Measurements from ENCODE around the gene AGPS. TPM values are rescaled to one million over a fixed set of nuclear protein-coding genes. Genes with fewer than 3 reads are reported as not detected.

Gene AGPS
- total and polyA plus RNA-seq, 9 of the 15 experiments (the other 6 are each of a cell fraction or from before 2014, with no cell fraction given), result 15.5 to 211 (median 63.1) TPM

DNA sequence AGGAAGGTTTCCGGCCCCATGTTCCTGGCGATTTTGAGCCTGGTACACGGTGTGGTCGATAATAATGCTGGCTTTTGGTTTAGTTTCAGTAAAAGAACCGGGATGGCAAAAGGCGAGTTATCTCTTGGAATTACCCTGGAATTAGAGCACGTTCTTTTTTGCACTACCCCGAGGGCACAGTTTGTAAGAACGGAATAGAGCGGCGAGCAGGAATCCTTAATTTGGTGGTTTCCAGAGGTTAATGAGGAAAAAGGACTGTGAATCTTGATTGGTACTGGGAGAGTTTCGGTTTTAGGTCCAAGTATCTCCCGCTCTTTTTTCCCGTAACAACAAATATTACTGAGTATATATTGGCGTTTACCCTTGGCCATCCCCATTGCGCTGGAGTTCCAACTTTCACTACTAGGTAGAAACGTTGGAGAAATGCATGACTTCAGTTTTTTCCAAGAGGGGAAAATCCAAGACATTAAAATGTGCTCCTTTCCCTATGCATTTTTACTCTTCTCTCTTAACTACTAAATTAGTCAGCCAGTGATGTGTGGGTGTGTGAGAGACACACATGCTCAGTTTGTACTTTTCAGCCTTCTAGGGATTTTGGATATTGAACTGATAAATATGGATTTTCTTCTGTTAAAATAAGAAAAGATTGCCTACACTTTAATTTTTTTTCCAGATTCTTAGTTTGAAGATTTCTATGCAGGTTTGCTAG, 160.8 kb downstream of the AGPS start (continued):
- TF ChIP-seq, protein P1, sequence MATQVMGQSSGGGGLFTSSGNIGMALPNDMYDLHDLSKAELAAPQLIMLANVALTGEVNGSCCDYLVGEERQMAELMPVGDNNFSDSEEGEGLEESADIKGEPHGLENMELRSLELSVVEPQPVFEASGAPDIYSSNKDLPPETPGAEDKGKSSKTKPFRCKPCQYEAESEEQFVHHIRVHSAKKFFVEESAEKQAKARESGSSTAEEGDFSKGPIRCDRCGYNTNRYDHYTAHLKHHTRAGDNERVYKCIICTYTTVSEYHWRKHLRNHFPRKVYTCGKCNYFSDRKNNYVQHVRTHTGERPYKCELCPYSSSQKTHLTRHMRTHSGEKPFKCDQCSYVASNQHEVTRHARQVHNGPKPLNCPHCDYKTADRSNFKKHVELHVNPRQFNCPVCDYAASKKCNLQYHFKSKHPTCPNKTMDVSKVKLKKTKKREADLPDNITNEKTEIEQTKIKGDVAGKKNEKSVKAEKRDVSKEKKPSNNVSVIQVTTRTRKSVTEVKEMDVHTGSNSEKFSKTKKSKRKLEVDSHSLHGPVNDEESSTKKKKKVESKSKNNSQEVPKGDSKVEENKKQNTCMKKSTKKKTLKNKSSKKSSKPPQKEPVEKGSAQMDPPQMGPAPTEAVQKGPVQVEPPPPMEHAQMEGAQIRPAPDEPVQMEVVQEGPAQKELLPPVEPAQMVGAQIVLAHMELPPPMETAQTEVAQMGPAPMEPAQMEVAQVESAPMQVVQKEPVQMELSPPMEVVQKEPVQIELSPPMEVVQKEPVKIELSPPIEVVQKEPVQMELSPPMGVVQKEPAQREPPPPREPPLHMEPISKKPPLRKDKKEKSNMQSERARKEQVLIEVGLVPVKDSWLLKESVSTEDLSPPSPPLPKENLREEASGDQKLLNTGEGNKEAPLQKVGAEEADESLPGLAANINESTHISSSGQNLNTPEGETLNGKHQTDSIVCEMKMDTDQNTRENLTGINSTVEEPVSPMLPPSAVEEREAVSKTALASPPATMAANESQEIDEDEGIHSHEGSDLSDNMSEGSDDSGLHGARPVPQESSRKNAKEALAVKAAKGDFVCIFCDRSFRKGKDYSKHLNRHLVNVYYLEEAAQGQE (IDR thresholded peaks at IDR 0.05; ENCODE audit: borderline replicate concordance), result no peak
- TF ChIP-seq, protein P1 (CRISPR knock-in tag; IDR thresholded peaks at IDR 0.05; ENCODE audit: low read depth), result no peak
- TF ChIP-seq, protein P2, sequence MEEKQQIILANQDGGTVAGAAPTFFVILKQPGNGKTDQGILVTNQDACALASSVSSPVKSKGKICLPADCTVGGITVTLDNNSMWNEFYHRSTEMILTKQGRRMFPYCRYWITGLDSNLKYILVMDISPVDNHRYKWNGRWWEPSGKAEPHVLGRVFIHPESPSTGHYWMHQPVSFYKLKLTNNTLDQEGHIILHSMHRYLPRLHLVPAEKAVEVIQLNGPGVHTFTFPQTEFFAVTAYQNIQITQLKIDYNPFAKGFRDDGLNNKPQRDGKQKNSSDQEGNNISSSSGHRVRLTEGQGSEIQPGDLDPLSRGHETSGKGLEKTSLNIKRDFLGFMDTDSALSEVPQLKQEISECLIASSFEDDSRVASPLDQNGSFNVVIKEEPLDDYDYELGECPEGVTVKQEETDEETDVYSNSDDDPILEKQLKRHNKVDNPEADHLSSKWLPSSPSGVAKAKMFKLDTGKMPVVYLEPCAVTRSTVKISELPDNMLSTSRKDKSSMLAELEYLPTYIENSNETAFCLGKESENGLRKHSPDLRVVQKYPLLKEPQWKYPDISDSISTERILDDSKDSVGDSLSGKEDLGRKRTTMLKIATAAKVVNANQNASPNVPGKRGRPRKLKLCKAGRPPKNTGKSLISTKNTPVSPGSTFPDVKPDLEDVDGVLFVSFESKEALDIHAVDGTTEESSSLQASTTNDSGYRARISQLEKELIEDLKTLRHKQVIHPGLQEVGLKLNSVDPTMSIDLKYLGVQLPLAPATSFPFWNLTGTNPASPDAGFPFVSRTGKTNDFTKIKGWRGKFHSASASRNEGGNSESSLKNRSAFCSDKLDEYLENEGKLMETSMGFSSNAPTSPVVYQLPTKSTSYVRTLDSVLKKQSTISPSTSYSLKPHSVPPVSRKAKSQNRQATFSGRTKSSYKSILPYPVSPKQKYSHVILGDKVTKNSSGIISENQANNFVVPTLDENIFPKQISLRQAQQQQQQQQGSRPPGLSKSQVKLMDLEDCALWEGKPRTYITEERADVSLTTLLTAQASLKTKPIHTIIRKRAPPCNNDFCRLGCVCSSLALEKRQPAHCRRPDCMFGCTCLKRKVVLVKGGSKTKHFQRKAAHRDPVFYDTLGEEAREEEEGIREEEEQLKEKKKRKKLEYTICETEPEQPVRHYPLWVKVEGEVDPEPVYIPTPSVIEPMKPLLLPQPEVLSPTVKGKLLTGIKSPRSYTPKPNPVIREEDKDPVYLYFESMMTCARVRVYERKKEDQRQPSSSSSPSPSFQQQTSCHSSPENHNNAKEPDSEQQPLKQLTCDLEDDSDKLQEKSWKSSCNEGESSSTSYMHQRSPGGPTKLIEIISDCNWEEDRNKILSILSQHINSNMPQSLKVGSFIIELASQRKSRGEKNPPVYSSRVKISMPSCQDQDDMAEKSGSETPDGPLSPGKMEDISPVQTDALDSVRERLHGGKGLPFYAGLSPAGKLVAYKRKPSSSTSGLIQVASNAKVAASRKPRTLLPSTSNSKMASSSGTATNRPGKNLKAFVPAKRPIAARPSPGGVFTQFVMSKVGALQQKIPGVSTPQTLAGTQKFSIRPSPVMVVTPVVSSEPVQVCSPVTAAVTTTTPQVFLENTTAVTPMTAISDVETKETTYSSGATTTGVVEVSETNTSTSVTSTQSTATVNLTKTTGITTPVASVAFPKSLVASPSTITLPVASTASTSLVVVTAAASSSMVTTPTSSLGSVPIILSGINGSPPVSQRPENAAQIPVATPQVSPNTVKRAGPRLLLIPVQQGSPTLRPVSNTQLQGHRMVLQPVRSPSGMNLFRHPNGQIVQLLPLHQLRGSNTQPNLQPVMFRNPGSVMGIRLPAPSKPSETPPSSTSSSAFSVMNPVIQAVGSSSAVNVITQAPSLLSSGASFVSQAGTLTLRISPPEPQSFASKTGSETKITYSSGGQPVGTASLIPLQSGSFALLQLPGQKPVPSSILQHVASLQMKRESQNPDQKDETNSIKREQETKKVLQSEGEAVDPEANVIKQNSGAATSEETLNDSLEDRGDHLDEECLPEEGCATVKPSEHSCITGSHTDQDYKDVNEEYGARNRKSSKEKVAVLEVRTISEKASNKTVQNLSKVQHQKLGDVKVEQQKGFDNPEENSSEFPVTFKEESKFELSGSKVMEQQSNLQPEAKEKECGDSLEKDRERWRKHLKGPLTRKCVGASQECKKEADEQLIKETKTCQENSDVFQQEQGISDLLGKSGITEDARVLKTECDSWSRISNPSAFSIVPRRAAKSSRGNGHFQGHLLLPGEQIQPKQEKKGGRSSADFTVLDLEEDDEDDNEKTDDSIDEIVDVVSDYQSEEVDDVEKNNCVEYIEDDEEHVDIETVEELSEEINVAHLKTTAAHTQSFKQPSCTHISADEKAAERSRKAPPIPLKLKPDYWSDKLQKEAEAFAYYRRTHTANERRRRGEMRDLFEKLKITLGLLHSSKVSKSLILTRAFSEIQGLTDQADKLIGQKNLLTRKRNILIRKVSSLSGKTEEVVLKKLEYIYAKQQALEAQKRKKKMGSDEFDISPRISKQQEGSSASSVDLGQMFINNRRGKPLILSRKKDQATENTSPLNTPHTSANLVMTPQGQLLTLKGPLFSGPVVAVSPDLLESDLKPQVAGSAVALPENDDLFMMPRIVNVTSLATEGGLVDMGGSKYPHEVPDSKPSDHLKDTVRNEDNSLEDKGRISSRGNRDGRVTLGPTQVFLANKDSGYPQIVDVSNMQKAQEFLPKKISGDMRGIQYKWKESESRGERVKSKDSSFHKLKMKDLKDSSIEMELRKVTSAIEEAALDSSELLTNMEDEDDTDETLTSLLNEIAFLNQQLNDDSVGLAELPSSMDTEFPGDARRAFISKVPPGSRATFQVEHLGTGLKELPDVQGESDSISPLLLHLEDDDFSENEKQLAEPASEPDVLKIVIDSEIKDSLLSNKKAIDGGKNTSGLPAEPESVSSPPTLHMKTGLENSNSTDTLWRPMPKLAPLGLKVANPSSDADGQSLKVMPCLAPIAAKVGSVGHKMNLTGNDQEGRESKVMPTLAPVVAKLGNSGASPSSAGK (IDR thresholded peaks at IDR 0.05), result peak; percentile 72
- peak; percentile 56; the same call in 1 of the 2 replicates for TF ChIP-seq SMARCA4 (IDR thresholded peaks at IDR 0.05)
- TF ChIP-seq NR2C2 (CRISPR knock-in tag; IDR thresholded peaks at IDR 0.05), result no peak
- peak; percentile 88 for TF ChIP-seq NR2C2 (tag; IDR thresholded peaks at IDR 0.05)
- TF ChIP-seq, protein P3, sequence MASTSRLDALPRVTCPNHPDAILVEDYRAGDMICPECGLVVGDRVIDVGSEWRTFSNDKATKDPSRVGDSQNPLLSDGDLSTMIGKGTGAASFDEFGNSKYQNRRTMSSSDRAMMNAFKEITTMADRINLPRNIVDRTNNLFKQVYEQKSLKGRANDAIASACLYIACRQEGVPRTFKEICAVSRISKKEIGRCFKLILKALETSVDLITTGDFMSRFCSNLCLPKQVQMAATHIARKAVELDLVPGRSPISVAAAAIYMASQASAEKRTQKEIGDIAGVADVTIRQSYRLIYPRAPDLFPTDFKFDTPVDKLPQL (IDR thresholded peaks at IDR 0.05; ENCODE audit: extremely low read depth, insufficient read length), result no peak
